GM10266 (cell line): ENCODE results near the gene HELB.

Source experiments
- DNase-seq: peaks from one replicate; pipeline ENCODE4 v3.0.0; 2012; ENCODE audit errors: extremely low spot score
- CTCF ChIP-seq: IDR thresholded peaks from 2 replicates; pipeline ENCODE4 v1.5.1; 2012; ENCODE audit warnings: mild to moderate bottlenecking, low read depth; ENCODE audit not compliant: control insufficient read depth, insufficient read depth; ENCODE audit errors: missing control alignments

HELB gene

GRCh38 chr12:66282244-66282643, 20.0 kb upstream of the HELB start:
- no peak for TF ChIP-seq CTCF
- DNase-seq, result no peak

- no peak for DNase-seq
- TF ChIP-seq CTCF, result no peak
Measured at GRCh38 chr12:66287275-66287674, 15.0 kb upstream of the HELB start.

- no peak for TF ChIP-seq CTCF
- DNase-seq, result no peak
Measured at GRCh38 chr12:66288121-66288520, 14.2 kb upstream of the HELB start.

- TF ChIP-seq CTCF, result no peak
- DNase-seq, result no peak
Measured at GRCh38 chr12:66289485-66289884, 12.8 kb upstream of the HELB start.

GRCh38 chr12:66290716-66291200, 11.5 kb upstream of the HELB start:
- DNase-seq, result no peak
- no peak for TF ChIP-seq CTCF

GRCh38 chr12:66296176-66296683, 6.1 kb upstream of the HELB start:
- no peak for TF ChIP-seq CTCF
- DNase-seq, result no peak

- no peak for TF ChIP-seq CTCF
- DNase-seq, result no peak
Measured at GRCh38 chr12:66297080-66297479, 5.2 kb upstream of the HELB start.
